ENCODE data around the gene RABGGTA.
"Not testable (repeated sequence)": the region's sequence is repeated elsewhere in the genome, so short reads cannot be mapped to it uniquely, and the experiment has no call there.

Gene RABGGTA

GRCh38 chr14:24259282-24260025 is 11.9 kb downstream of the RABGGTA start:
- no peak for DNase-seq

- DNase-seq, result no peak
Observed at GRCh38 chr14:24258548-24259265, 12.7 kb downstream of the RABGGTA start.

GRCh38 chr14:24258119-24258518 is 13.3 kb downstream of the RABGGTA start:
- DNase-seq, result no peak

GRCh38 chr14:24256960-24257359 is 14.4 kb downstream of the RABGGTA start:
- DNase-seq, result no peak

- DNase-seq, result no peak
Observed at GRCh38 chr14:24255931-24256711, 15.3 kb downstream of the RABGGTA start.

GRCh38 chr14:24255438-24255837 is 16.0 kb downstream of the RABGGTA start:
- no peak for DNase-seq

GRCh38 chr14:24254630-24255392 is 16.6 kb downstream of the RABGGTA start:
- DNase-seq, result no peak

GRCh38 chr14:24253936-24254335 is 17.5 kb downstream of the RABGGTA start:
- DNase-seq, result no peak

GRCh38 chr14:24252289-24253124 is 18.9 kb downstream of the RABGGTA start:
- no peak for DNase-seq

- no peak for DNase-seq
Observed at GRCh38 chr14:24251880-24252288, 19.5 kb downstream of the RABGGTA start.

- no peak for DNase-seq
Observed at GRCh38 chr14:24250354-24250753, 21.0 kb downstream of the RABGGTA start.

- no peak for DNase-seq
Observed at GRCh38 chr14:24249230-24250021, 22.0 kb downstream of the RABGGTA start.

GRCh38 chr14:24247422-24247821 is 24.0 kb downstream of the RABGGTA start:
- no peak for DNase-seq

- peak; percentile 7 for DNase-seq
Observed at GRCh38 chr14:24246765-24247212, 24.6 kb downstream of the RABGGTA start.

GRCh38 chr14:24245350-24245749 is 26.0 kb downstream of the RABGGTA start:
- not testable (repeated sequence) for DNase-seq

- no peak for DNase-seq
Observed at GRCh38 chr14:24243336-24243836, 28.0 kb downstream of the RABGGTA start.

GRCh38 chr14:24241829-24242443 is 29.5 kb downstream of the RABGGTA start:
- peak; percentile 93 for DNase-seq

GRCh38 chr14:24240110-24240918 is 31.1 kb downstream of the RABGGTA start:
- DNase-seq, result no peak

GRCh38 chr14:24238527-24239037 is 32.8 kb downstream of the RABGGTA start:
- DNase-seq, result no peak
